ENCODE results near the gene WNK3.

DNA sequence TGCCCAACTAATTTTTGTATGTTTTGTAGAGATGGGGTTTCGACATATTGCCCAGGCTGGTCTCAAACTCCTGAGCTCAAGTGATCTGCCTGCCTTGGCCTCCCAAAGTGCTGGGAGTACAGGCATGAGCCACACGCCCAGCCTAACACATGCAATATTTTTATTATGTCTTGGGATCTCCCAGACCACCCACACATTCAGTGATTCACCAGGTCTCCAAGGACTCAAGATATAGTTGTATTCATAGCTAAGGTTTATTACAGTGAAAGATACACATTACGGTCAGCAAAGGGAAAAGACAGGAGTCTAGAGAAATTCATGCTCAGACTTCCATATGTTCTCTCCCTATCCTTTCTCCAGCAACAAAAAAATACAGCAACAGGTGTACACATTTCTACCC is 149.3 kb downstream of the WNK3 start:
- TF ChIP-seq CTCF (IDR thresholded peaks at IDR 0.05; ENCODE audit: low read length) (no peak), EZH2 (IDR thresholded peaks at IDR 0.05; ENCODE audit: borderline replicate concordance, low read length) (no peak)

Data from OCI-LY1 (cell line).